ENCODE data around the gene SLC6A7.

DNA sequence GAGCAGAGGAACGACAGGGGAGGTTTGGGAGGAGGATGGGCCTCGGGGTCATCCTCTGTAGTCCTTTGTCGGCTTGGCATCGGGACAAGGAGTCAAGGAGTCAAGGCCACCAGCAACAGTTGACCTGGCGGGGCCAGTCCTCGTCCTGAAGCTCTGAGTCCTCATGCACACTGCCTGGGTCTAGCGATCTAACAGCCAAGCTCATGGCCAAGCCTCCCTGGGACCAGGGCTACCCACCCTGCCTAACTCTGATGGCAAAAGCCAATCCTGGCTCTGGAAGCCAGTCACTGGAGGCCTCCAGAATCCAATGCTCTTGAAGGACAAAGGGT, 49.9 kb downstream of the SLC6A7 start:
- TF ChIP-seq, protein P1, sequence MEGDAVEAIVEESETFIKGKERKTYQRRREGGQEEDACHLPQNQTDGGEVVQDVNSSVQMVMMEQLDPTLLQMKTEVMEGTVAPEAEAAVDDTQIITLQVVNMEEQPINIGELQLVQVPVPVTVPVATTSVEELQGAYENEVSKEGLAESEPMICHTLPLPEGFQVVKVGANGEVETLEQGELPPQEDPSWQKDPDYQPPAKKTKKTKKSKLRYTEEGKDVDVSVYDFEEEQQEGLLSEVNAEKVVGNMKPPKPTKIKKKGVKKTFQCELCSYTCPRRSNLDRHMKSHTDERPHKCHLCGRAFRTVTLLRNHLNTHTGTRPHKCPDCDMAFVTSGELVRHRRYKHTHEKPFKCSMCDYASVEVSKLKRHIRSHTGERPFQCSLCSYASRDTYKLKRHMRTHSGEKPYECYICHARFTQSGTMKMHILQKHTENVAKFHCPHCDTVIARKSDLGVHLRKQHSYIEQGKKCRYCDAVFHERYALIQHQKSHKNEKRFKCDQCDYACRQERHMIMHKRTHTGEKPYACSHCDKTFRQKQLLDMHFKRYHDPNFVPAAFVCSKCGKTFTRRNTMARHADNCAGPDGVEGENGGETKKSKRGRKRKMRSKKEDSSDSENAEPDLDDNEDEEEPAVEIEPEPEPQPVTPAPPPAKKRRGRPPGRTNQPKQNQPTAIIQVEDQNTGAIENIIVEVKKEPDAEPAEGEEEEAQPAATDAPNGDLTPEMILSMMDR (IDR thresholded peaks at IDR 0.05) = no peak
- no peak for TF ChIP-seq ZFX (IDR thresholded peaks at IDR 0.05; ENCODE audit: borderline replicate concordance)

Measured in 22Rv1 (cell line).